KMS-11 (cell line): ENCODE results near the gene ISG20.

Experiments used
- H2AFZ ChIP-seq: fragments of 200-600 bp; sonication (generic); 2 replicates; pipeline ENCODE4 v1.6.1; 2016; ENCODE audit warnings: antibody characterized with exemption, mixed run types, low read depth
- H3K27ac ChIP-seq: fragments of 200-600 bp; sonication (generic); 2 replicates; pipeline ENCODE4 v1.6.1; 2016; ENCODE audit warnings: mild to moderate bottlenecking, mixed run types
- H3K27me3 ChIP-seq: fragments of 200-600 bp; sonication (generic); 2 replicates; pipeline ENCODE4 v1.6.1; 2017; ENCODE audit warnings: mild to moderate bottlenecking, low read depth, mixed run types, moderate library complexity; ENCODE audit not compliant: insufficient read depth
- H3K36me3 ChIP-seq: fragments of 200-600 bp; sonication (generic); 2 replicates; pipeline ENCODE4 v1.6.1; 2017; ENCODE audit warnings: mild to moderate bottlenecking, mixed run types; ENCODE audit not compliant: insufficient read depth
- H3K4me1 ChIP-seq: fragments of 200-600 bp; sonication (generic); 2 replicates; pipeline ENCODE4 v1.6.1; 2016; ENCODE audit warnings: mild to moderate bottlenecking, low read depth, mixed run types; ENCODE audit not compliant: poor library complexity, severe bottlenecking
- H3K4me2 ChIP-seq: fragments of 200-600 bp; sonication (generic); 2 replicates; pipeline ENCODE4 v1.7.0; 2016; ENCODE audit warnings: mild to moderate bottlenecking, mixed run types
- H3K4me3 ChIP-seq: fragments of 200-600 bp; sonication (generic); IDR thresholded peaks from 2 replicates; pipeline ENCODE4 v1.6.1; 2017; ENCODE audit warnings: low read depth, low read length, mixed read lengths; ENCODE audit not compliant: insufficient read depth
- H3K79me2 ChIP-seq: fragments of 200-600 bp; sonication (generic); 2 replicates; pipeline ENCODE4 v1.6.1; 2016; ENCODE audit warnings: low read depth, mixed run types; ENCODE audit not compliant: insufficient read depth
- H3K9ac ChIP-seq: fragments of 200-600 bp; sonication (generic); 2 replicates; pipeline ENCODE4 v1.6.1; 2016; ENCODE audit warnings: mild to moderate bottlenecking, mixed run types
- H4K20me1 ChIP-seq: fragments of 200-600 bp; sonication (generic); 2 replicates; pipeline ENCODE4 v1.6.1; 2016; ENCODE audit warnings: mild to moderate bottlenecking, mixed run types; ENCODE audit not compliant: insufficient read depth
- TF ChIP-seq, protein P1 (sequence below): fragments of 200-600 bp; sonication (generic); conservative IDR thresholded peaks from 2 replicates; pipeline ENCODE4 v1.6.1; 2017; ENCODE audit warnings: low read depth, mild to moderate bottlenecking, antibody characterized with exemption, low read length, moderate library complexity, mixed read lengths

Gene ISG20

DNA sequence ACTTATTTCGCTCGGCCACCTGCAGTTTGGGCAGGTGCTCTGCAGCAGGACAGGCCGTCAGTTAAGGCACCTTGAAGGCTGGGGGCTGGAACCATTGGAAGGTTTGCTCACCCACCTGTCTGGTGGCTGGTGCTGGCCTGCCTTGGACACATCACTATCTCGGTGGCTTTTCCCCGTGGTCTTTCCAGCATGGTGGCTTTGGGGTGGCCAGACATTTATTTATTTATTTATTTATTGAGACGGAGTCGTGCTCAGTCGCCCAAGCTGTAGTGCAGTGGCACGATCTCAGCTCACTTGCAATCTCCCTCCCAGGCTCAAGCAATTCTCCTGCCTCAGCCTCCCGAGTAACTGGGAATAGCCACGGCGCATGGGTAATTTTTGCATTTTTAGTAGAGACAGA, 11.7 kb downstream of the ISG20 start:
- no peaks in the 10 kb centered on the region for H3K27me3 ChIP-seq
- no peaks in the 10 kb centered on the region for H3K36me3 ChIP-seq
- no peaks in the 10 kb centered on the region for H3K4me1 ChIP-seq
- H4K20me1 ChIP-seq = no peaks in the 10 kb centered on the region
- no peak overlapping the region for H3K9ac ChIP-seq
- H3K27ac ChIP-seq = no peak overlapping the region
- no peak overlapping the region for H3K4me2 ChIP-seq
- H2AFZ ChIP-seq = no peak overlapping the region
- H3K4me3 ChIP-seq = no peak overlapping the region
- TF ChIP-seq, protein P1, sequence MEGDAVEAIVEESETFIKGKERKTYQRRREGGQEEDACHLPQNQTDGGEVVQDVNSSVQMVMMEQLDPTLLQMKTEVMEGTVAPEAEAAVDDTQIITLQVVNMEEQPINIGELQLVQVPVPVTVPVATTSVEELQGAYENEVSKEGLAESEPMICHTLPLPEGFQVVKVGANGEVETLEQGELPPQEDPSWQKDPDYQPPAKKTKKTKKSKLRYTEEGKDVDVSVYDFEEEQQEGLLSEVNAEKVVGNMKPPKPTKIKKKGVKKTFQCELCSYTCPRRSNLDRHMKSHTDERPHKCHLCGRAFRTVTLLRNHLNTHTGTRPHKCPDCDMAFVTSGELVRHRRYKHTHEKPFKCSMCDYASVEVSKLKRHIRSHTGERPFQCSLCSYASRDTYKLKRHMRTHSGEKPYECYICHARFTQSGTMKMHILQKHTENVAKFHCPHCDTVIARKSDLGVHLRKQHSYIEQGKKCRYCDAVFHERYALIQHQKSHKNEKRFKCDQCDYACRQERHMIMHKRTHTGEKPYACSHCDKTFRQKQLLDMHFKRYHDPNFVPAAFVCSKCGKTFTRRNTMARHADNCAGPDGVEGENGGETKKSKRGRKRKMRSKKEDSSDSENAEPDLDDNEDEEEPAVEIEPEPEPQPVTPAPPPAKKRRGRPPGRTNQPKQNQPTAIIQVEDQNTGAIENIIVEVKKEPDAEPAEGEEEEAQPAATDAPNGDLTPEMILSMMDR = no peak
- no peaks in the 10 kb centered on the region for H3K79me2 ChIP-seq

DNA sequence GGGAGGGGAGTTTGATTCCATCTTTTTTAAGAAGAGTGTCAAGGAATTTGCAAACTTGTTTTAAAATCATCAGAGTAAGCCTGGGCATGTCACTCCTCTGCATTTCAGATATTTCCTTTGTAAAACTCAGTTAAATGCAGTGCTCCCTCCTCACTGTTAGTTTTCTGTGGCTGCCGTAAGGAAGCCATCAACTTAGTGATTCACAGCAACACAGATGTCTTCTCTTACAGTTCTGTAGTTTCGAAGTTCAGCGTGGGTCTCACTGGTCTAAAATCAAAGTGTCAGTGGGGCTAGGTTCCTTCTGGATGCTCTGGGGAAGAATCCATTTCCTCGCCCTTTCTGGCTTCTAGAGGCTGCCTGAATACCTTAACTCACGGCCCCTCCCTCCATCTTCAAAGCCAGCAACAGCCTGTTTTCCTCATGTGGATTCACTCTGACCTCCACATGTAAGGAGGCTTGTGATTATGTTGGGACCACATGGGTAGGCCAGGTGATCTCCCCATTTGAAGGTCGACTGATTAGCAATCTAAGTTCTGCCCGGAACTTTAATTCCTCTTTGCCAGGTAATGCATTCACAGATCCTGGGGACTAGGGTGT, 12.4 kb downstream of the ISG20 start:
- Histone ChIP-seq H3K79me2 (no peaks in the 10 kb centered on the region), H3K27ac (no peak overlapping the region), H3K9ac (no peak overlapping the region), H2AFZ (no peak overlapping the region), H3K4me3 (no peak overlapping the region), H3K27me3 (no peaks in the 10 kb centered on the region), H3K4me2 (no peak overlapping the region), H3K36me3 (no peaks in the 10 kb centered on the region), H4K20me1 (no peaks in the 10 kb centered on the region), H3K4me1 (no peaks in the 10 kb centered on the region)
- TF ChIP-seq, protein P1 = no peak

DNA sequence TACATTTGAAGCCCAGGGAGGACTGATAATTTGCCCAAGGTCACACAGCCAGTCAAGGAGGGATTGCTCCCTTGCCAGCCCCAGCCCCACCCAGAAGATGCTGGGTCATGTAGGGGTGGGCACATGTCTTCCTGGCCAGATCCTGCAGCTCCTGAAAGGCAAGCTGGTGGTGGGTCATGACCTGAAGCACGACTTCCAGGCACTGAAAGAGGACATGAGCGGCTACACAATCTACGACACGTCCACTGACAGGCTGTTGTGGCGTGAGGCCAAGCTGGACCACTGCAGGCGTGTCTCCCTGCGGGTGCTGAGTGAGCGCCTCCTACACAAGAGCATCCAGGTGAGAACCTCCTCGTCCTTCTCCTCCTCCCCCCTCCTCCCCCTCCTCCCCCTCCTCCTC, 13.2 kb downstream of the ISG20 start:
- H3K4me1 ChIP-seq = peaks cover 6% of the 10 kb centered on the region
- H3K9ac ChIP-seq = no peak overlapping the region
- no peaks in the 10 kb centered on the region for H4K20me1 ChIP-seq
- no peaks in the 10 kb centered on the region for H3K36me3 ChIP-seq
- H2AFZ ChIP-seq = no peak overlapping the region
- H3K4me2 ChIP-seq = no peak overlapping the region
- no peaks in the 10 kb centered on the region for H3K79me2 ChIP-seq
- H3K4me3 ChIP-seq = no peak overlapping the region
- H3K27ac ChIP-seq = no peak overlapping the region
- H3K27me3 ChIP-seq = no peaks in the 10 kb centered on the region
- TF ChIP-seq, protein P1 = no peak

DNA sequence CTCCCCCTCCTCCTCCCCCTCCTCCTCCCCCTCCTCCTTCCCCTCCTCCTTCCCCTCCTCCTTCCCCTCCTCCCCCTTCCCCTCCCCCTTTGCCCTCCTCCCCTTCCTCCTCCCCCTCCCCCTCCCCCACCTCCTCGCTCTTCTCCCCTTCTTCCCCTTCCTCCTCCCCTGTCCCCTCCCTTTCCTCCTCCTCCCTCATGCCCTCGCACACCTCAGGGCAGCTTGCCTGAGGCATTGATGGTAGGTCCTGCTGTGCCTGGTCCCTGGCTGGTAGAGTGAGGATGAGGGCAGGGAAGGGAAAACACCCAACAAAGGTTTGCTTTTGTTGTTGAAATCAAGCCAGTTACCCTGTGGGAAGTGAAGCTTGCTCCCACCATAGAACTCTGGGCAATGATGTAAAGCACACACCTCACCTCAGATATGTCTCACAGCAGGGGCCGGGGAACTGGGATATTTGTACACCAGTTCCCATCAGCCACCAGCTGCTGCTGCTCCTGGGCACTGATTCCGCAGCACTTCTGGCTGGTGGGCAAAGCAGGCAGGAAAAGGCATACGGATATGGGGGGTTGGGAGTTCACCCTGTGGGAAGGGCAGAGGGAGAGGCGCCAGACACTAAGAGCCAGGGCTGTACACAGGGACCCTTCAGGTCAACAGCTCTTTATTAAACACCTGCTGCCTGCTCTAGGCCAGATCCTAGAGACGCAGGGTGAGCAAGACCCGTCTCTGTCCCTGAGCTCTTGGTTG, 13.8 kb downstream of the ISG20 start:
- TF ChIP-seq, protein P1 = no peak
- Histone ChIP-seq H3K4me3 (no peak overlapping the region), H4K20me1 (no peaks in the 10 kb centered on the region), H3K79me2 (no peaks in the 10 kb centered on the region), H3K4me1 (peaks cover 12% of the 10 kb centered on the region), H3K27me3 (no peaks in the 10 kb centered on the region), H3K4me2 (no peak overlapping the region), H3K9ac (no peak overlapping the region), H3K36me3 (no peaks in the 10 kb centered on the region), H2AFZ (no peak overlapping the region), H3K27ac (no peak overlapping the region)
